HG02884 (cell line): Measurements from ENCODE around the gene NUP93.
A peak's percentile ranks its signal among the peaks of the same experiment; 100 is the strongest.
"Not testable (repeated sequence)": the region's sequence is repeated elsewhere in the genome, so short reads cannot be mapped to it uniquely, and the experiment has no call there.

Experiments used
- ATAC-seq: cut with Tn5 transposase; IDR thresholded peaks from one replicate; pipeline ENCODE4 v1.9.1; 2021; ENCODE audit warnings: mild to moderate bottlenecking, moderate library complexity; ENCODE audit not compliant: unreplicated experiment

NUP93 gene

DNA sequence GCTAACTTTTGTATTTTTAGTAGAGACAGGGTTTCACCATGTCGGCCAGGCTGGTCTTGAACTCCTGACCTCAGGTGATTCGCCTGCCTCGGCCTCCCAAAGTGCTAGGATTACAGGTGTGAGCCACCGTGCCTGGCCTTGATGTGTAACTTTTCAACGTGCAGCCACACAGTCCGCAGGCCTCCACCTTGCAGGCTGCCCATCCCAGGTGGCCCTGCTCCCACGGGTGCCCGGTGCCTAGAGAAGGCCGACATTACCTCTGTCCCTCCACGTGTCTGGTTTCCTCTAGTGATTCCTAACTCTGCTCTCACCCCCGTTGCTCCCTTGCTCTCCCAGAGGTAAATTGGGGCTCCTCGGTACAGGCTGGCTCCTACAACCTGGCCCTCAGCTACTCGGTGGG, 155.0 kb downstream of the NUP93 start:
- ATAC-seq, result not testable (repeated sequence)

DNA sequence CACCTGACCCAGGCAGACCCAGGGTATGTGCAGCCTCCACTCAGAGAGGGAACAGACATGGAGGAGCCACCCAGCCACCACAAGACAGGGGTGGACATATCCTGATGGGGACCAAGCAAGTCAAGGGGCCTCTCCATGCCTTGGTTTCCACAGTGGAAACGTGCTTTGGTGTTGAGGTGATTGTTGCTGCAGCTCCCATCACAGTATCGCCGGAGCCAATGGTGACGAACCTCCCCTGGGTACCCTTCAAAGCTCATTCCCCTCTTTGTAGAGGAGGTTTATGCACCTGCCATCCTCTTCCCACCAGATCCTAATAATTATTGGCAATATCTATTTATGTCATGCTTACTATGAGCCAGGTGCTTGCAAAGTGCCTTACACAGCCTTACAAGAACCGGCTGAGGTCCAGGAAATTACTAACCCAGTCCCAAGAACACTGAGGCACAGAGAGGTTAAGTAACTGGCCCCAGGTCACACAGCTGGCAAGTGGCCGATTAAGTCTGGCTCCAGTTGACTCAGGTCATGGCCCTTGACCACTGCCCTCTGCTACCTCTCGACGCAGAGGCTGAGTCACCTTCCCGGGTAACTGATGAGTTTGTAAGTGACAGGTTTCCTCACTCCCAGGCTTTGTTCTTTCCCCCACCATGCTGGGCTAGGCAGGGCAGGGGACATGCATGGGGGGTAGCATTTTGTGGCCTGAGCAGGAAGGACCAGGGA, 155.7 kb downstream of the NUP93 start:
- ATAC-seq, result no peak

GRCh38 chr16:56886296-56886695, 156.4 kb downstream of the NUP93 start:
- ATAC-seq, result no peak

DNA sequence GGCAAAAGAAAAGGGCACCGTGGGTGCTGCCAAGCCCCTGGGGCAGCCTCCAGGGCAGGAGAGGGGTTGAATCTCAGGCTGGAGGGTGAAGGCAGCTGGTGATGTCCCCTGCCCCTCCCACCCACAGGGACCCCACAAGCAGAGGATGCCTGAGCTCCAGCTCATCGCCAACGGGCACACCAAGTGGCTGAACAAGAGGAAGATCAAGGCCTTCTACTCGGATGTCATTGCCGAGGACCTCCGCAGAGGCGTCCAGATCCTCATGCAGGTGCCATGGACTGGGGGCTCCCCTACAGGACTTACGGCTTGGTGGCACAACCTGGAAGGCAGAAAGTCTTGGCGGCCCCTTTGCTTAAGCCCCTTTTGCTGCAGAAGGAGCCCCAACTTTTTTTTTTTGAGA, 156.9 kb downstream of the NUP93 start:
- ATAC-seq, result no peak

DNA sequence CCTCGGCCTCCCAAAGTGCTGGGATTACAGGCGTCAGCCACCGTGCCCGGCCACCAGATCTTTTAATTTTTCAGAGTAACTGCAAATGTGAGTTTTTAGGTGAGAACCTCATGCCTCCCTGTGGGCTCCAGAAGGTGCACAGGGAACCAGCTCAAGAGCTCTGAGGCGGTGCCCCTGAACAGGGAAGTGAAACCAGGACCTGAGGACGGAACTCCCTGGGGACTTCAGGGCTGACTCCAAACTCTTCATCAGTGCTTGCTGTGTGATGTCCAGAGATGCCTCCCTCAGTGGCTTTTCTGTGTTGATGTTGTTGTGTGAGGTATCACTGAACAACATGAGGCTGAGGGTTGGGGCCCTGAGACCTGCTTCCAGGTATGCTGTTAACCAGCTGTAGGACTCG, 158.9 kb downstream of the NUP93 start:
- peak; percentile 84 for ATAC-seq

GRCh38 chr16:56889206-56889605, 159.3 kb downstream of the NUP93 start:
- ATAC-seq, result no peak

DNA sequence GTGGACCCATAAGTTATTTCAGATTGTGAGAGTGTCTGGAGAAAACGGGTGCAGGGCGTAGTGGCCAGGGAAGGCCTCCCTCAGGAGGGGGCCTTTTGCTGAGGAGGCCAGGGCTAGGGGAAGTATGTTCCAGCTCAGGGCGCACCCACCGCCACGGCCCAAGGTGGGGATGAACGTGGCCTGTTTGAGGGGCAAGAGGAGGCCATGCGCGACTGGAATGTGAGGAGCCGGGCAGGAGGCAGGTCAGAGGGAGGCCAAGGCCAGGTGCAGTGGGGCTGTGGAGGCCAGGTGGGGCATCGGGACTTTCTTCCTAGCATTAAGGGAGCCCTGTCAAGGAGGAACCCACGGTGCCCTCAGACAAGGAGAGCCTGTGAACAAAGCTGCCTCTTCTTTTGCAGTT, 161.8 kb downstream of the NUP93 start:
- no peak for ATAC-seq

DNA sequence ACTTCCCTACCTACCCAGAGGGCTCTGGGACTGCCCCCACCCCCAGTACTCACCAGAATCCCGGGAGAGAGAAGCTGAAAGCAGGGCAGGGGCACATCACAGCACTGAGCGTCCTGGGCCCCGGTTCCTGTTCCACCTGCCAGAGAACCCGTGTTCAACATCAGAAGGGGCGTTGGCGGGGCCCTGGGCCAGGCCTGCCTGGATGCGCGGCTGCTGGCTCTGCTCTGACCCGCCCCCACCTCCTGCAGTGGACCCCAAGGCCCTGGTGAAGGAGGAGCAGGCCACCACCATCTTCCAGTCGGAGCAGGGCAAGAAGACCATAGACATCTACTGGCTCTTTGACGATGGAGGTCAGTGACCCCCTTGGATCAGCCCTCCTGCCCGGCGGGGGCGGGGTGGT, 162.8 kb downstream of the NUP93 start:
- no peak for ATAC-seq

DNA sequence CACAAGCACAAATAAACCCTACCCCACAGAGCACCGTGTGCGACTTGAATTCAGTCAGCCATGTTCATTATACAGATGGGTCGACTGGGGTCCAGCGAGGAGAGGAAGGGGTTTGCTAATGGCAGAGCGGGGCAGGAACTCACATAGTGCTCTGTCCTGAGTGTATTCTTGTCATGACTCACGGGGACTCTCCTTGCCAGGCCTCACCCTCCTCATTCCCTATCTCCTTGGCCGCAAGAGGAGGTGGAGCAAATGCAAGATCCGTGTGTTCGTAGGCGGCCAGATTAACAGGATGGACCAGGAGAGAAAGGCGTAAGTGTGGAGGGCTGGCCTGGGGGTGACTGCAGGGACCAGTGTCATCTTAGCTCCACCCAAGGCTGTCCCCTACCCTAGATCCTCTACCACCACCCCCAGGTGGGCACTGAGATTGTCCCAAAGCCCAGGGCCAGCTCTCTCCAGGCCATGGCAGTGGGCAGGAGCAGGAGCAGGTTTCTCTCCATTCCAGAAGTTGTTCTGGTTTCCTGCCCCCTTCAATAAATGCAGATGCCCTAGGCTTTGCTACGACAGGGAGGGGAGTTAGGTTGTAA, 164.5 kb downstream of the NUP93 start:
- ATAC-seq, result no peak

GRCh38 chr16:56895813-56896212, 165.9 kb downstream of the NUP93 start:
- no peak for ATAC-seq

- no peak for ATAC-seq
Measured at GRCh38 chr16:56896244-56896643, 166.3 kb downstream of the NUP93 start.

- ATAC-seq, result no peak
Measured at GRCh38 chr16:56897026-56897799, 167.3 kb downstream of the NUP93 start.

GRCh38 chr16:56898847-56899246, 168.9 kb downstream of the NUP93 start:
- ATAC-seq, result no peak
